ENCODE data around the gene NPC1.
"Not testable (repeated sequence)": the region's sequence is repeated elsewhere in the genome, so short reads cannot be mapped to it uniquely, and the experiment has no call there.

NPC1 gene

GRCh38 chr18:23573626-23574431 is 12.5 kb downstream of the NPC1 start:
- FAIRE-seq = no peak

DNA sequence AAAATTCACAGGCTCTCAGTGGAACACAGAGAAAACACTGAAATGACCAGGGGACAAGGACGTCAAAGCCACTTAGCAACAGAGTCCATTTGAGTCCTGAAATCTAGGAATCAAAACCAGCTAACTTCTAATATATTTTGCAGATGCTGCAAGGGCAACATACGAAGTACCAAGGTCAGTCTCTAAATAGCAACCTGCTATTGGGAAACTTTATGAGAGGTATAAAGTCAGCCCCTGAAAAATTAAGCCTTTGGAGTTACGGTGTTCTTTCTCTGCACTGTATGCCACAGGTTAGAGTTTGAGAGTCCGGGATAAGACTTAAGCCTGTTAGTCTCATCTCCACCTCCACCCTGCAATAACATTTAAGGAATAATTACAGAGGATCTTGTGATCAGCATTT is 13.3 kb downstream of the NPC1 start:
- no peak for FAIRE-seq

- no peak for FAIRE-seq
These were observed 13.7 kb downstream of the NPC1 start for GRCh38 chr18:23572570-23572969.

DNA sequence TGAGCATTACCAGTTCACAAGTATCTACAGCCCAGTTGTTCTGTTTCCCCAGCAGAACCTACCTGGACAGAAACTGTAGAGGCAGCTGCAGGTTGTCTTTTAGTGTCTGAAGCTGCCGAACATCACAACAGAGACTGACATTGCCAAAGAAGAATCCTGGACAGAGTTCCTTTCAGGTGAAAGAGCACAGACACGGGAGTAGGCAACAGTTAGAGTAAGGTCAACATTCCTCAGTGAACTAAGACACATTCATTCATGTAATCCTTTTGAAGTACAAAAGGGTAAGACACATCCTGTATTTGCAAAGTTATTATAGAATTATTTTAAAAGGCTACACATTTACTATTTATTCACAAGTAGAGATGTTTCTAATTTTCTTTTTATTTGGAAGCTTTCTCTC is 14.3 kb downstream of the NPC1 start:
- no peak for FAIRE-seq

DNA sequence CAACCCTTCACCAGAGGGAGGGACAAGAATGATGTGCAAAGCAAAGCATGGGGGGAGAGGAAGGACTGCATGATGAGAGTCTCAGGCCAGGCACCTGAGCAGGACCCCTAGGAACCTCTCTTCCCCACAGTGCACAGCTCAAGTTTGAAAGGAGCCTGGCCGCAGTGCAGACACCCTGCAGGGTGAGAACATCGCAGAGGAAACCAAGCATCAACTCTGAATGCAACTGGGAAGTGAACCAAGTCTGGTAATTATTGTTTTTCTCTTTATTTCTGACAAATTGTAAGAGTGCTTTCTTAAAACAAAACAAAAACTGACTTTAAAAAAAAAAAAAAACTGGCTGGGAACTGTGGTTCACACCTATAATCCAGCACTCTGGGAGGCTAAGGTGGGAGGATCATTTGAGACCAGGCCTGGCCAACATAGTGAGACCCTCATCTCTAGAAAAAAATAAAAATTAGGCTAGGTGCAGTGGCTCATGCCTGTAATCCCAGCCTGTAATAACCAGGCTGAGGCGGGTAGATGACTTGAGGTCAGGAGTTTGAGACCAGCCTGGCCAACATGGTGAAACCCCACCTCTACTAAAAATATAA is 15.3 kb downstream of the NPC1 start:
- FAIRE-seq = no peak

DNA sequence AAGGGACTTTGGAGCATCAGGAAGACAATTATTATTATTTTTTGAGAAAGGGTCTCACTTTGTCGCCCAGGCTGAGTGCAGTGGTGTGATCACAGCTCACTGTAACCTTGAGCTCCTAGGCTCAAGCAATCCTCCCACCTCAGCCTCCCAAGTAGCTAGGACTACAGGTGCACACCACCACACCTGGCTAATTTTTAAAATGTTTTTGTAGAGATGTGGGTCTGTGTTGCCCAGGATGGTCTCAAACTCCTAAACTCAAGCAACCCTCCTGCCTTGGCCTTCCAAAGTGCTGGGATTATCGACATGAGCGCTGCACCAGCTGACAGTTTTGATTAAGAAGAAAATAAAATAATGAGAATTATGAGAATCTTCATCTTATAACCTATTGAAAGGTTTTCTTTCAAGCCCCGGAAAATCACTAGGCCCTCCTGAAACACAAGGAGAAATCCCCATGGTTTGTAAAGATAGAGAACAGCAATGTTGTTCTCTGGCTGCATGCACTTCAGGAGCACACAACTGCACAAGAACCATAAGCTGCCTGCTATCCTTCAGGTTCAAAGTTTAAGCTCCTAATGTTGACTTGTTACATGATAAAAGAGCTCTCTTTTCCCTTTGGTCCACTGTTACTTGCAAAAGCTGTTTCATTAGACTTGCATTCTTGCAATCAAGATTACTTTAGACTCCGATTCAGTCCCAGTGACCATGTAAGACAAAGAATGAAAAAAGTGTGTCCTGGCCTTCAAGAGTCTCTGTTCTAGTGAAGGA is 16.8 kb downstream of the NPC1 start:
- no peak for FAIRE-seq

- FAIRE-seq = no peak
These were observed 17.8 kb downstream of the NPC1 start for GRCh38 chr18:23568281-23569138.

- no peak for FAIRE-seq
These were observed 18.6 kb downstream of the NPC1 start for GRCh38 chr18:23567671-23568070.

- no peak for FAIRE-seq
These were observed 20.3 kb downstream of the NPC1 start for GRCh38 chr18:23565916-23566547.

- no peak for FAIRE-seq
These were observed 22.8 kb downstream of the NPC1 start for GRCh38 chr18:23563377-23564043.

GRCh38 chr18:23560186-23560585 is 26.1 kb downstream of the NPC1 start:
- FAIRE-seq = no peak

DNA sequence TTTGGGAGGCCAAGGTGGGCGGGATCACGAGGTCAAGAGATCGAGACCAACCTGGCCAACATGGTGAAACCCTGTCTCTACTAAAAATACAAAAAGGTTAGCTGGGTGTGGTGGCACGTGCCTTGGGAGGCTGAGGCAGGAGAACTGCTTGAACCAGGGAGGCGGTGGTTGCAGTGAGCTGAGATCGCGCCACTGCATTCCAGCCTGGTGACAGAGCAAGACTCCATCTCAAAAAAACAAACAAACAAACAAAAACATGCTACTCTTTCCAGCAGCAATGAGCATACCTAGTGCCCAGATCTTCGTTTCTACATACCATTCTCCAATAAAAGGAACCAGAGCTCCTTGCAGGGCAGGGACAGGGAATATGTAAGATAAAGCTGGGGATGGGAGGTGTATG is 28.8 kb downstream of the NPC1 start:
- FAIRE-seq = not testable (repeated sequence)

GRCh38 chr18:23556145-23556780 is 30.0 kb downstream of the NPC1 start:
- no peak for FAIRE-seq

DNA sequence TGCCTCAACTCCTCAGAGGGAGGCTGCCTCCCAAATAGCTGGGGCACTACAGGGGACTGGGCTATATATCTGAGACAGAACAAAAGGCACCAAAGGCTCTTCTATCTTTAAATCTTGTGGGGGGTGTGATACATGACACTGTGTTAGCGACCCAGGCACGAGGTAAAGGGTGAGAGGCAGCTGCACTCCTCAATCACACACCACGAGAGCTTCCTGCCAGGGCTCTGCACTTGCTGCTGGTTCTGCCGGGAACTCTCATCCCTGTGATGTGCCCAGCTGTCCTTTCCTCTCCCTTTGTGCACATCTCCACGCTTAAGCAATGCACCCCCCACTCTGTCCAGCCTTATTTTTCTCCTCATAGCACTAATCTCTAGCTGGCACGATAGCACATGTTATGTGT is 32.4 kb downstream of the NPC1 start:
- FAIRE-seq = no peak

DNA sequence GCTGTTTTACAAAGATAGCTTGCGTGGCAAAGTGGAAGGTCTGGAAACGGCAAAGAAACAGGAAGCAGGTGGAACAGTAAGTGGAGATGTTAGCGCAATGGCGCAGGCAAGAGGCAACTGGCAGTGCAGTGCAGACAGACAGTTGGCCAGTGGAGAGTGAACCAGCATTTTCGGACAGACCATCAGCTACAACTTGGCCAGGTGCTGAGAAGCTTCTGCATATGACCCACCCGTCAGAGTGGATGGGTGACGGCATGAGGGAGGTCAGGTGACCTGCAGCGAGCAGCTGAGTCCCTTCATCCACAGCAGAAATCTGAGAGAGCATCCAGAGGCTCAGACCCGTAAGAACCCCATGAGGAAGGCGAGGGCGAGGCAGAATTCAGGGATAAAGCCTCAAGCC is 33.8 kb downstream of the NPC1 start:
- no peak for FAIRE-seq

- FAIRE-seq = no peak
These were observed 34.3 kb downstream of the NPC1 start for GRCh38 chr18:23551978-23552377.

DNA sequence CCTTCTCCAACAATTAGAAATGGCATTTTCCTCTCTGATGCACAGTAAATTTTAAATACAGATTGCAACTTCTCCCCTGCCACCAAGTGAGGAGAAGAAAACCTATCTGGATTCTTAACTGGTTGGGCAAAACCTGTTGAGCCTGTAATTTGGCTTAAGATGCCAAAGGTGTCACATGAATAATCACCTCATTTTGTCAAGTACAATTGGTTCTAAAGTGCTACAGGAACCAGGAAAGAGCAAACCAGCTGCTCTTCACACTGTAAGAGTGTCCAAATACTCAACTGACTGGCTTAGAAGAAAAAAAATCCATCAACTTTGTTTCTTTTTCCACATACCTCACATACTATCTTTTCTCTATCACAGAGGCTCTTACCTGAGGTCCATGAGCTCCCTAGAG is 35.4 kb downstream of the NPC1 start:
- FAIRE-seq = no peak

GRCh38 chr18:23548719-23549118 is 37.6 kb downstream of the NPC1 start:
- FAIRE-seq = no peak

DNA sequence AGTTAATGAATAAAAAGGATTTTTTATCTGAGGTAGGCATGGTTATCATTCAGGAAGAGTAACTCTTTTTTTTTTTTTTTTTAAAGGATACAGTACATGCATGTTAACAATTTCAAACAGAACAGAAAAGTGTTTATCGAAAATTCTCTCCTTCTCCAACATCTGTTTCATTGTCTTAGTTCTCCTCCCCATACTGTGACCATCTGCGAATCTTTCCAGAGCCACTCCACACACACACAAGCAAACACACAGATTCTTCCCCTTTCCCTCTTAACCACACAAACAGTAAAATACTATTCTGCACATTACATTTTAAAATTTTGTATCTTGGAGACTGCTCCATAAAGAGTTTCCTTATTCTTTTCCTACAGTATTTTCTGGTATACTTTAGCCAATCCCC is 38.0 kb downstream of the NPC1 start:
- FAIRE-seq = no peak

- no peak for FAIRE-seq
These were observed 38.5 kb downstream of the NPC1 start for GRCh38 chr18:23547846-23548245.

DNA sequence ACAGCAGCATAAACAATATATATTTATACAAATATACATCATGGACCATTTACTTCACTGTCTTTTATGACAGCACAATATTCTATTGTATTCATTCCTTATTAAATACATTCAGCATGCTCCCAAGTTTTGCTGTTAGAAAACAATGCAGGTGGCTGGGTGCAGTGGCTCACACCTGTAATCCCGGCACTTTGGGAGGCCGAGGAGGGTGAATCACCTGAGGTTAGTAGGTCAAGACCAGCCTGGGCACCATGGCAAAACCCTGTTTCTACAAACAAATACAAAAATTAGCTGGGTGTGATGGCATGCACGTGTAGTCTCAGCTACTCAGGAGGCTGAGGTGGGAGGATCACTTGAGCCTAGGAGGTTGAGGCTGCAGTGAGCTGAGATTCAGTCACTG is 39.0 kb downstream of the NPC1 start:
- no peak for FAIRE-seq

All from TTC549 (cell line).